NT2/D1 (cell line): Measurements from ENCODE around the gene INS.

Experiments used
- DNase-seq: peaks from one replicate; pipeline ENCODE4 v3.0.0-alpha.2; 2011; ENCODE audit warnings: low read depth, low spot score
- H3K27me3 ChIP-seq: 2 replicates; pipeline ENCODE4 v1.6.0; 2011; ENCODE audit warnings: mild to moderate bottlenecking; ENCODE audit not compliant: insufficient read length, insufficient read depth
- H3K36me3 ChIP-seq: 2 replicates; pipeline ENCODE4 v1.6.1; 2011; ENCODE audit warnings: mild to moderate bottlenecking, low read length, mixed read lengths; ENCODE audit not compliant: insufficient read depth, insufficient read length
- H3K4me1 ChIP-seq: 2 replicates; pipeline ENCODE4 v1.5.1; 2011; ENCODE audit not compliant: insufficient read depth, insufficient read length
- H3K4me3 ChIP-seq: 2 replicates; pipeline ENCODE4 v1.5.1; 2011; ENCODE audit warnings: low read depth; ENCODE audit not compliant: insufficient read length
- H3K9ac ChIP-seq: 2 replicates; pipeline ENCODE4 v1.6.0; 2011; ENCODE audit warnings: low read depth; ENCODE audit not compliant: insufficient read length
- H3K9me3 ChIP-seq: 2 replicates; pipeline ENCODE4 v1.5.1; 2011; ENCODE audit warnings: mild to moderate bottlenecking, low read length; ENCODE audit not compliant: insufficient read depth
- SUZ12 ChIP-seq: IDR thresholded peaks from 2 replicates; pipeline ENCODE4 v1.6.1; 2011; ENCODE audit not compliant: insufficient read length, insufficient read depth; ENCODE audit errors: extremely low read depth
- YY1 ChIP-seq: IDR thresholded peaks from 2 replicates; pipeline ENCODE4 v1.6.1; 2011; ENCODE audit not compliant: insufficient read length, insufficient read depth
- ZNF274 ChIP-seq: IDR thresholded peaks from 2 replicates; pipeline ENCODE4 v1.6.1; 2011; ENCODE audit warnings: mild to moderate bottlenecking, low read depth, low read length

INS gene

GRCh38 chr11:2114430-2115241, 46.4 kb downstream of the INS start:
- no peak overlapping the region for H3K9ac ChIP-seq
- no peaks in the 10 kb centered on the region for H3K36me3 ChIP-seq
- H3K27me3 ChIP-seq, result peaks cover 2% of the 10 kb centered on the region
- peaks cover 20% of the 10 kb centered on the region for H3K4me1 ChIP-seq
- no peak overlapping the region for H3K4me3 ChIP-seq
- TF ChIP-seq ZNF274 (no peak), YY1 (no peak), SUZ12 (no peak)
- DNase-seq, result no peak
- H3K9me3 ChIP-seq, result peaks cover 32% of the 10 kb centered on the region

GRCh38 chr11:2113776-2114175, 47.2 kb downstream of the INS start:
- Histone ChIP-seq H3K9ac (no peak overlapping the region), H3K27me3 (no peaks in the 10 kb centered on the region), H3K36me3 (no peaks in the 10 kb centered on the region), H3K9me3 (peaks cover 32% of the 10 kb centered on the region), H3K4me1 (peaks cover 22% of the 10 kb centered on the region), H3K4me3 (no peak overlapping the region)
- no peak for DNase-seq
- TF ChIP-seq YY1 (no peak), SUZ12 (no peak), ZNF274 (no peak)

DNA sequence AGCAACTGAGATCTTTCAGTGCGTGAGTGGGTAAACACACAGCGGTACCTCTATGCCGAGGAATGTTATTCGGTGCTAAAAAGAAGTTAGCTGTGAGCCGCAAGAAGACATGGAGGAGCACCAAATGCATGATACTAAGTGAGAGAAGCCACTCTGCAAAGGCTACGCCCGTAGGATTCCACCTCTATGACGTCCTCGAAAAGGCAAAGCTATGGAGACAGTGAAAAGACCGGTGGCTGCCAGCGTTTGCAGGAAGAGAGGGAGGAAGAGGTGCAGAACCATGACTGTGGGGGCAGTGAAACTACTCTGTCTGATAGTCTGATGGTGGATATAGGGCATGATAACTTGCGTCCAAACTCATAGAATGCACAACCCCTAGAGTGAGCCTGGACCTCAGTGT, 50.5 kb downstream of the INS start:
- H3K4me3 ChIP-seq, result no peak overlapping the region
- peaks cover 3% of the 10 kb centered on the region for H3K27me3 ChIP-seq
- no peak for DNase-seq
- peaks cover 6% of the 10 kb centered on the region; the same call in 1 of the 2 replicates for H3K9me3 ChIP-seq
- no peaks in the 10 kb centered on the region for H3K36me3 ChIP-seq
- peaks cover 24% of the 10 kb centered on the region for H3K4me1 ChIP-seq
- TF ChIP-seq SUZ12 (no peak), YY1 (no peak), ZNF274 (no peak)
- no peak overlapping the region for H3K9ac ChIP-seq
